H1 (cell line): ENCODE results near the gene L1TD1. TPM values are rescaled to one million over a fixed set of nuclear protein-coding genes. Genes with fewer than 3 reads are reported as not detected.

Experiments used
- CTCF ChIA-PET: fragments of 300-600 bp; sonication (Branson Sonifier 250); formaldehyde crosslinking; loops from one replicate; lab custom pipeline; 2021; ENCODE audit not compliant: partially characterized antibody; lab: Charles Lee
- POLR2A ChIA-PET: fragments of 300-600 bp; sonication (Branson Sonifier 250); formaldehyde crosslinking; loops from one replicate; lab custom pipeline; 2021; ENCODE audit warnings: inconsistent platforms; ENCODE audit not compliant: partially characterized antibody; lab: Charles Lee
- DNase-seq, 2 experiments: peaks; one replicate each; pipeline versions ENCODE4 v3.0.0 to v3.0.0-alpha.2; 2010 to 2022; ENCODE audit warnings: low spot score in 2 of 2, low read depth in 1 of 2, mixed read lengths in 1 of 2
- FAIRE-seq: peaks from 2 replicates; lab custom pipeline; 2011; peaks lifted over from hg19 to GRCh38; lab: Jason Lieb, UNC
- H2AFZ ChIP-seq: 2 replicates; pipeline ENCODE4 v1.8.1; 2012; ENCODE audit warnings: low read length, inconsistent platforms
- H2AK5ac ChIP-seq: 2 replicates; pipeline ENCODE4 v1.6.1; 2013; ENCODE audit warnings: low read depth, low read length
- H2BK120ac ChIP-seq: replicated peaks from 2 replicates; pipeline ENCODE3; 2013; ENCODE audit warnings: low read depth, low read length, inconsistent platforms
- H2BK12ac ChIP-seq: 2 replicates; pipeline ENCODE4 v1.6.1; 2013; ENCODE audit warnings: low read depth, low read length
- H2BK15ac ChIP-seq: 2 replicates; pipeline ENCODE4 v1.6.1; 2013; ENCODE audit warnings: low read length
- H2BK20ac ChIP-seq: 2 replicates; pipeline ENCODE4 v1.6.1; 2013; ENCODE audit warnings: low read length
- H2BK5ac ChIP-seq: 2 replicates; pipeline ENCODE4 v1.6.1; 2013; ENCODE audit warnings: low read depth, low read length
- H3K14ac ChIP-seq: 2 replicates; pipeline ENCODE4 v1.6.1; 2013; ENCODE audit warnings: inconsistent platforms; ENCODE audit not compliant: insufficient read length
- H3K18ac ChIP-seq: 2 replicates; pipeline ENCODE4 v1.6.1; 2013; ENCODE audit warnings: low read length; ENCODE audit errors: extremely low read depth
- H3K23ac ChIP-seq: 2 replicates; pipeline ENCODE4 v1.6.1; 2013; ENCODE audit warnings: inconsistent platforms; ENCODE audit not compliant: insufficient read length
- H3K23me2 ChIP-seq: 2 replicates; pipeline ENCODE4 v1.6.1; 2013; ENCODE audit warnings: low read depth, low read length
- H3K27ac ChIP-seq: 2 replicates; pipeline ENCODE4 v1.6.1; 2011; ENCODE audit warnings: low read depth, low read length, inconsistent platforms
- H3K27me3 ChIP-seq, 4 experiments: replicated peaks in 1 of 4; 1 replicate in 1 of 4; 2 replicates in 3 of 4; pipeline versions ENCODE4 v1.6.1 to v1.8.1; 2011 to 2013; ENCODE audit warnings: low read length in 3 of 4, mild to moderate bottlenecking in 3 of 4, inconsistent platforms in 2 of 4, mixed read lengths in 2 of 4, moderate library complexity in 1 of 4; ENCODE audit not compliant: control insufficient read depth in 3 of 4, insufficient read depth in 3 of 4; ENCODE audit errors: extremely low read depth in 1 of 4
- H3K36me3 ChIP-seq, 4 experiments: 2 replicates each; pipeline versions ENCODE4 v1.6.1 to v1.8.1; 2011 to 2013; ENCODE audit warnings: mild to moderate bottlenecking in 4 of 4, low read length in 3 of 4, moderate library complexity in 2 of 4, control low read depth in 1 of 4, inconsistent platforms in 1 of 4; ENCODE audit not compliant: insufficient read depth in 4 of 4, control insufficient read depth in 2 of 4
- H3K4ac ChIP-seq: replicated peaks from 2 replicates; pipeline ENCODE3; 2013; ENCODE audit warnings: low read length, low read depth, mixed read lengths, inconsistent platforms; ENCODE audit not compliant: insufficient read length
- H3K4me1 ChIP-seq, 4 experiments: replicated peaks in 1 of 4; 1 replicate in 1 of 4; 2 replicates in 3 of 4; pipeline versions ENCODE4 v1.6.1 to v1.8.1; 2011 to 2013; ENCODE audit warnings: low read length in 3 of 4, inconsistent platforms in 2 of 4, mixed read lengths in 1 of 4; ENCODE audit not compliant: insufficient read depth in 4 of 4, control insufficient read depth in 3 of 4
- H3K4me2 ChIP-seq, 2 experiments: 2 replicates each; pipeline versions ENCODE4 v1.6.1 to v1.8.1; 2011 to 2013; ENCODE audit warnings: low read depth in 2 of 2, low read length in 2 of 2, control low read depth in 1 of 2, inconsistent platforms in 1 of 2, mild to moderate bottlenecking in 1 of 2; ENCODE audit not compliant: insufficient read depth in 1 of 2
- H3K4me3 ChIP-seq, 4 experiments: fragments of 200-600, 300-600 bp in 1 of 4; sonication (generic), shearing (Covaris generic), sonication (Bioruptor Twin) in 1 of 4; 2 replicates each; pipeline versions ENCODE4 v1.5.1 to v1.8.1; 2011 to 2016; ENCODE audit warnings: low read length in 4 of 4, low read depth in 3 of 4, control low read depth in 2 of 4, inconsistent platforms in 2 of 4, mild to moderate bottlenecking in 2 of 4, mixed read lengths in 1 of 4, moderate library complexity in 1 of 4; ENCODE audit not compliant: insufficient read depth in 2 of 4; ENCODE audit errors: extremely low read depth in 1 of 4
- H3K56ac ChIP-seq: replicated peaks from 2 replicates; pipeline ENCODE3; 2013; ENCODE audit warnings: low read depth, mild to moderate bottlenecking, mixed read lengths, low read length, inconsistent platforms; ENCODE audit not compliant: insufficient read length
- H3K79me1 ChIP-seq: 2 replicates; pipeline ENCODE4 v1.6.1; 2013; ENCODE audit warnings: low read depth, low read length, control low read depth
- H3K79me2 ChIP-seq, 2 experiments: 2 replicates each; pipeline versions ENCODE4 v1.6.1 to v1.8.1; 2012 to 2013; ENCODE audit warnings: low read length in 2 of 2, mild to moderate bottlenecking in 2 of 2, inconsistent platforms in 1 of 2; ENCODE audit not compliant: insufficient read depth in 2 of 2, control insufficient read depth in 1 of 2
- H3K9ac ChIP-seq, 4 experiments: replicated peaks in 1 of 4; 1 replicate in 1 of 4; 2 replicates in 3 of 4; pipeline versions ENCODE4 v1.6.1 to v1.8.1; 2011 to 2013; ENCODE audit warnings: low read depth in 3 of 4, low read length in 3 of 4, control low read depth in 2 of 4, mild to moderate bottlenecking in 2 of 4, moderate library complexity in 2 of 4, inconsistent platforms in 1 of 4; ENCODE audit errors: extremely low read depth in 1 of 4
- H3K9me3 ChIP-seq, 2 experiments: 2 replicates each; pipeline versions ENCODE4 v1.6.1 to v1.8.1; 2012 to 2013; ENCODE audit warnings: mild to moderate bottlenecking in 2 of 2, moderate library complexity in 2 of 2, control low read depth in 1 of 2, inconsistent platforms in 1 of 2, low read depth in 1 of 2, low read length in 1 of 2, mixed read lengths in 1 of 2; ENCODE audit not compliant: insufficient read depth in 2 of 2
- H4K20me1 ChIP-seq, 2 experiments: replicated peaks in 1 of 2; 2 replicates each; pipeline versions ENCODE3 to v1.8.1; 2011 to 2013; ENCODE audit warnings: inconsistent platforms in 2 of 2, low read length in 2 of 2, mild to moderate bottlenecking in 1 of 2; ENCODE audit not compliant: insufficient read depth in 2 of 2, control insufficient read depth in 1 of 2
- H4K5ac ChIP-seq: 2 replicates; pipeline ENCODE4 v1.6.1; 2013; ENCODE audit warnings: low read length, low read depth, mixed read lengths, inconsistent platforms; ENCODE audit not compliant: insufficient read length
- H4K8ac ChIP-seq: 2 replicates; pipeline ENCODE4 v1.8.0; 2013; ENCODE audit warnings: mild to moderate bottlenecking, moderate library complexity, low read length, inconsistent platforms; ENCODE audit not compliant: insufficient read depth; ENCODE audit errors: extremely low read depth
- H4K91ac ChIP-seq: replicated peaks from 2 replicates; pipeline ENCODE3; 2013; ENCODE audit warnings: low read length, mixed read lengths, inconsistent platforms; ENCODE audit not compliant: insufficient read length
- JUND ChIP-seq: IDR thresholded peaks from 2 replicates; pipeline ENCODE4 v1.6.1; 2011; ENCODE audit warnings: mild to moderate bottlenecking, improper control_type of control experiment, low read length
- TAF7 ChIP-seq: optimal IDR thresholded peaks from 2 replicates; pipeline ENCODE3; 2011; ENCODE audit warnings: low read depth, mild to moderate bottlenecking, inconsistent platforms, low read length, moderate library complexity, borderline replicate concordance
- TBP ChIP-seq: IDR thresholded peaks from 2 replicates; pipeline ENCODE4 v1.6.1; 2011; ENCODE audit warnings: low read depth, low read length, improper control_type of control experiment
- WGBS, 2 experiments: shearing (Covaris generic) in 1 of 2; methylation state at CpG; one replicate each; pipeline versions ENCODE4 v1.1.6 to v1.1.7; 2013 to 2015; ENCODE audit warnings: low lambda C conversion rate in 2 of 2, mixed read lengths in 2 of 2, inconsistent platforms in 1 of 2, low coverage in 1 of 2, missing lambda C conversion rate in 1 of 2; ENCODE audit not compliant: insufficient replicate concordance in 2 of 2, insufficient coverage in 1 of 2, insufficient read length in 1 of 2; ENCODE audit errors: extremely low coverage in 1 of 2, missing lambda C conversion rate in 1 of 2; 5-methylcytosine and 5-hydroxymethylcytosine counted together
- polyA plus RNA-seq, 7 experiments: library from polyadenylated mRNA; depleted of rRNA in 3 of 7; stranded (reverse) in 5 of 7; unstranded in 2 of 7; fragments of >200 nt in 5 of 7; fragments of 200-250 nt in 2 of 7; gene quantifications; 1 replicate in 5 of 7; 2 replicates in 1 of 7; 4 replicates in 1 of 7; pipeline versions ENCODE4 v1.2.1 to v1.2.3, GENCODE V29; 2011 to 2013; ENCODE audit warnings: missing spikeins in 2 of 7, mixed read lengths in 2 of 7
- total RNA-seq: library from RNA; stranded (reverse); fragmentation: NEBNext Ultra II Directional; extraction: Animal tissue kit (Norgen Biotek cat#: 25700); gene quantifications from 2 replicates; pipeline ENCODE4 v1.2.1, GENCODE V29; 2021

L1TD1 gene
- total and polyA plus RNA-seq, 2 of the 8 experiments (the other 6 are each of a cell fraction or from before 2014, with no cell fraction given), result 35.3 to 441 TPM

GRCh38 chr1:62159940-62160348 lies 34.7 kb upstream of the L1TD1 start:
- Histone ChIP-seq H3K9ac (no peak overlapping the region), H3K4me2 (no peak overlapping the region), H2BK5ac (no peak overlapping the region), H2AK5ac (no peak overlapping the region), H2BK120ac (no peak overlapping the region), H2AFZ (no peak overlapping the region), H3K14ac (no peak overlapping the region), H3K27me3 (no peaks in the 10 kb centered on the region), H3K23ac (no peak overlapping the region), H3K4me1 (no peaks in the 10 kb centered on the region), H3K79me1 (no peaks in the 10 kb centered on the region), H2BK12ac (no peak overlapping the region), H3K27ac (no peak overlapping the region), H3K36me3 (no peaks in the 10 kb centered on the region), H4K5ac (no peak overlapping the region), H3K4ac (no peak overlapping the region), H3K4me3 (no peak overlapping the region), H4K8ac (no peak overlapping the region), H4K20me1 (no peaks in the 10 kb centered on the region), H3K9me3 (no peaks in the 10 kb centered on the region), H2BK20ac (no peak overlapping the region), H3K79me2 (no peaks in the 10 kb centered on the region), H3K18ac (no peak overlapping the region), H3K56ac (no peak overlapping the region), H3K23me2 (no peaks in the 10 kb centered on the region), H4K91ac (no peak overlapping the region), H2BK15ac (no peak overlapping the region)
- no peak for FAIRE-seq
- WGBS, 2 experiments, result 95% methylated on average over 6 of the region's 6 CpGs; no CpG with 5 or more reads in 1 of the 2 experiments
- TF ChIP-seq TBP (no peak), JUND (no peak), TAF7 (no peak)
- no peak for DNase-seq
- POLR2A ChIA-PET, result interaction anchor here (0.7 to 1.7 kb wide), 5 partner anchors 8 to 49 kb away, joined by 3 to 5 read pairs (median 3); no protein-coding TSS in a partner anchor
- CTCF ChIA-PET, result interaction anchor here (0.6 to 2.8 kb wide), 7 partner anchors 9 to 231 kb away, joined by 3 to 20 read pairs (median 6); no protein-coding TSS in a partner anchor
